Measurements from ENCODE around the gene TBC1D21. TPM values are rescaled to one million over a fixed set of nuclear protein-coding genes. Genes with fewer than 3 reads are reported as not detected.
"Not testable (repeated sequence)": the region's sequence is repeated elsewhere in the genome, so short reads cannot be mapped to it uniquely, and the experiment has no call there.

Gene TBC1D21
- polyA plus RNA-seq, 3 donors: not detected

- no peak for DNase-seq
Measured at GRCh38 chr15:73928241-73928579, 54.8 kb downstream of the TBC1D21 start.

- DNase-seq: no peak
Measured at GRCh38 chr15:73928971-73929627, 55.7 kb downstream of the TBC1D21 start.

DNA sequence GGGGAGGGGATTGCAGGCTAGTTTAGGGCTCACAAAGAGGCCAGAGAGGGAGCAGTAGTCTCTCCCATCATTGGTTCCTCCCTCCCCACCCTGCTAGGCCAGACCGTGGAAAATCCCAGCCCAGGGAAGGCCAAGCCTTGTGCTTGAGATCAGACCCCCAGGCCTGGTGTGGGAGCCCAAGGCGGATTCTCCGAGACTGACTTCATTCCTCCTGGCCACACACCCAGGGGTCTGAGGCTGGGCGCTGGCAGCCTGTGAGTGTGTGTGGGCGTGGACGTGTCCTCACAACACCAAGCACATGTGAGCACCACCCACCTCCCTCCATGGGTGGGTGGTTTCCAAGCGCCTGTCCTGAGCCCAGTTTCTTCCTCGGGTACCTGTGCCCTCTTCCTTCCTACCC lies 57.0 kb downstream of the TBC1D21 start:
- no peak for DNase-seq

DNA sequence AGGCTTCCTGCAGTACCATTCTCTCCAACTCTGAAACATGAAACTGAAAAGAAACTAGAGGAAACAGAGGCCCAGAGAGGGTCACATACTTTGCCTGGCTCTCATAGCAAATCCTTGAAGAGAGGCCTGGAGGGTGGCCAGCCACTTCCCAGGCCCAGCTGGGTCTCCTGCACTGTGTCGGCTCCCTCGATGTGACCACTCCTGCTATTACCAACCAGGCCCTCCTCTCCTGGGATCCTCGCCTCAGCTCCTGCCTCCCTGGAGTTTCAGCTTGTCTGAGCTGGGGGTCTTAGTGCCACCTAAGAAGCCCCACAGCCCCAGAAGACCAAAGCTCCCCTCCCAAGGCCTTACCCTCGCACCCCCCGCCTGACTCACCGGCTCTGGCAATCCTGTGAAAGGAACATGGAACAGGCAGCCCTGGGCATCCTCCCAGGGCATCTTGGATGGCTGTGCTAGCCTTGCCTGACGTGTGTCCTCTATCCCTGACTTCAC lies 57.5 kb downstream of the TBC1D21 start:
- no peak for DNase-seq

GRCh38 chr15:73931441-73931840 lies 58.1 kb downstream of the TBC1D21 start:
- DNase-seq: no peak

- no peak for DNase-seq
Measured at GRCh38 chr15:73932381-73933191, 59.2 kb downstream of the TBC1D21 start.

GRCh38 chr15:73934281-73934680 lies 60.9 kb downstream of the TBC1D21 start:
- no peak for DNase-seq

DNA sequence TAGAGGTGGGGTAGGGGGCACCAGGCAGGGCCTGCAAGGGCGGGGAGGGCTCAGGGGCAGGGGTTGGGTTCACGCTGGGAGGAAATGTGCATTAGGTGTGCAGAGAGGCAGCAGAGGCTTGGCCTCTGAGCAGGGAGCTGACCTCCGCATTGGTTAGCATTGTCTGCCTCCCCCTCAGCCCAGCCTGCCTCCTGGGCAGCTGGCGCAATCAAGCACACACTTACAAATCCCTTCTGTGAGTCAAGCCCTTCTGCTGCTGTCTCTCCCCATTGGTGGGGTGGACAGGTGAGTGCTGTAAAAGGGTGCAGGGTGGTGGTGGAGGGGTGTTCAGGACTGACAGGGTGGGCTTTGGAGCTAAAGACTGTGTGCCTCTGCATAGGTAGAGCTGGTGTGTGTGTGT lies 62.2 kb downstream of the TBC1D21 start:
- no peak for DNase-seq

DNA sequence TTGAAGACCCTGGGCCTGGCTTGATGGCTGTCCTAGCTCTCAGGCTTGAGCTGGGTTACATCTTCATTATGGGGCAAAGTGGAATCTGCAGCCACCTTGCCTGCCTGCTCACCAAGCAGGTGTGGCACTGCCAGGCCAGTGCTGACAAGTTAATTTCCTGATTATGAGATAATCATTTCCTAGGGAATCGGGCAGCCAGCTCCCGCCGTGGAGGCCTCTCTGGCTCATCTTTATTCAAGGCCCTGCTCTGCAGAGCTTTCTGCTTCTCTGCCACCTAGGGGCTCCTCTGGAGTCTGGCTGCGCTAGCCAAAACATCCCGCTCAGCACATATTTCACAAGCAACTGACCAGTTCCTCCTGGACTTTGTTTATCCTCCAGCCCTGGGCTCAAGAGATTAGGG lies 62.8 kb downstream of the TBC1D21 start:
- DNase-seq: no peak

DNA sequence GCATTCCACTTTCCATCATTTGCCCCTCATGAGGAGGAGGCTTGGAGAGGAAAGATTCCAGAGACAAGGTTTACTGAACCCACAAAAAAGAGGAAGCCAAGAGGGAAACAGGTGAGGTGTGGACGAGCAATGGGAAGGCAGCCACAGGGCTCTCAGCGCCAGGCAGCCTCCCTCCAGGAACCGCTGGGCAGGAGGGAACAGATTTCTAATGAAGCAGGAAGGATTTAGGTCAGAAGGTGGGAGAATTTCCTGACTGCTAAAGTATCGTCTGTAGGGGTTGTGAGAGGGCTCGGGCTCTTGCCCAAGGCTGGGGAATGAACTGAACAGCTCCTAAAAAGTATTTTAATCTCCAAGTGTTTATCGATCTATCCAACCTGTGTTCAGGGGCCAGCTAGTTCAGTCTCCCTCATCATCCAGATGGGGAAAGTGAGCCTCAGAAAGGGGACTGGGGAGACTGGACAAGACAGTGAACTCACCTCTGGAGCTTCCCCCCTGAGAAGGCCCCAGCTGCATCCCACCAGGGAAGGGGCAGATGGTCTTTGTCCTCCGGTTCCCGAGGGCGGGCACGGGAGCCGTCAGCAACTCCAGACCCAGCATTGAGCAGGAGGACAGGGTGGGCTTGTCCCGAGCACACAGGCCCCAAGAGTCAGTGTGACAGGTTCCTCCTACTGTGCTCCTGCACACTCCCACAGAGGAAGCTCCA lies 63.4 kb downstream of the TBC1D21 start:
- no peak for DNase-seq

- no peak for DNase-seq
Measured at GRCh38 chr15:73937296-73937695, 63.9 kb downstream of the TBC1D21 start.

- DNase-seq: no peak
Measured at GRCh38 chr15:73937726-73938125, 64.4 kb downstream of the TBC1D21 start.

DNA sequence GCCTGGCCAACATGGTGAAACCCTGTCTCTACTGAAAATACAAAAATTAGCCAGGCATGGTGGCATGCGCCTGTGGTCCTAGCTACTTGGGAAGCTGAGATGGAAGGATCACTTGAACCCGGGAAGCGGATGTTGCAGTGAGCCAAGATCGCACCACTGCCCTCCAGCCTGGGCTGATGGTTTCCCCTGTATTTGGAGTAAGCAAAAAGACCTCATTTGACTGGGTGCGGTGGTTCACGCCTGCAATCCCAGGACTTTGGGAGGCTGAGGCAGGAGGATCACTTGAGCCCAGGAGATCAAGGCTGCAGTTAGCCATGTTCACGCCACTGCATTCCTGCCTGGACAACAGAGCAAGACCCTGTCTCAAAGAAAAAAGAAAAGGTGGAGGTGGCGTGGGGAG lies 65.2 kb downstream of the TBC1D21 start:
- DNase-seq: not testable (repeated sequence)

Other genes with a start within 250 kb of the TBC1D21 start
- 100 to 1,000 TPM; 178 to 181 (median 179) TPM for gene NPTN, start 240.2 kb upstream of the TBC1D21 start, polyA plus RNA-seq (ENCODE audit: insufficient read length in 3 of 3)
- gene CD276, start 189.2 kb upstream of the TBC1D21 start, polyA plus RNA-seq (ENCODE audit: insufficient read length in 3 of 3): 100 to 1,000 TPM; 156 to 198 (median 175) TPM
- gene INSYN1, start 120.2 kb upstream of the TBC1D21 start, polyA plus RNA-seq (ENCODE audit: insufficient read length in 3 of 3): 10 to 100 TPM; 19.3 to 26.9 (median 21.7) TPM
- gene LOXL1, start 52.9 kb downstream of the TBC1D21 start, polyA plus RNA-seq (ENCODE audit: insufficient read length in 3 of 3): 10 to 100 TPM; 68.0 to 92.2 (median 73.6) TPM
- gene STOML1, start 118.7 kb downstream of the TBC1D21 start, polyA plus RNA-seq (ENCODE audit: insufficient read length in 3 of 3): 10 to 100 TPM; 13.6 to 15.0 (median 14.2) TPM
- 10 to 100 TPM; 33.6 to 37.7 (median 34.8) TPM for gene PML, start 121.2 kb downstream of the TBC1D21 start, polyA plus RNA-seq (ENCODE audit: insufficient read length in 3 of 3)
- under 1 TPM in 1 of 3 donors, not detected in 2; 0.18 TPM for gene GOLGA6A, start 209.0 kb downstream of the TBC1D21 start, polyA plus RNA-seq (ENCODE audit: insufficient read length in 3 of 3)